Measurements from ENCODE around the gene MTREX. TPM values are rescaled to one million over a fixed set of nuclear protein-coding genes. Genes with fewer than 3 reads are reported as not detected.

MTREX gene
- total and polyA plus RNA-seq, 12 donors, result 22.8 to 87.5 (median 58.9) TPM

DNA sequence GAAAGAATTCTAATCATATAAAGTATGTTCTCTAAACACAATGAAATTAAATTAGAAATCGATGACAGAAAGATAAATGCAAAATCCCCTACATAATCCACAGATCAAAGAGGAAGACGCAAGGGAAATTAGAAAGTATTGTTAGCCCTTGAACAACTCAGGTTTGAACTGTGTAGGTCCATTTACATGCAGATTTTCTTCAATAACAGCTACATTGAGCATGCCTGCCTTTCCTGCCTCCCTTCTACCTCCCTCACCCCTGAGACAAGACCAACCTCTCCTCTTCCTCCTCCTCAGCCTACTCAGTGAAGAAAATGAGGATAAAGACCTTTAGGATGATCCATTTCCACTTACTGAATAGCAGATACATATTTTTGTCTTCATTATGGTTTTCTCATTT, 151.8 kb downstream of the MTREX start:
- Histone ChIP-seq H3K4me1 (replicated peaks in 1 of 2) (peaks cover 0 to 10% of the 10 kb centered on the region in 2 donors), H3K27me3 (no peaks in the 10 kb centered on the region), H3K9me3 (replicated peaks in 1 of 3) (no peaks in the 10 kb centered on the region), H3K4me3 (no peak overlapping the region), H3K36me3 (replicated peaks in 1 of 2) (no peaks in the 10 kb centered on the region), H3K27ac (no peak overlapping the region)
- intact Hi-C loops (cut with DNase I), result no loop called here
- DNase-seq, result no peak
- TF ChIP-seq, protein P1, sequence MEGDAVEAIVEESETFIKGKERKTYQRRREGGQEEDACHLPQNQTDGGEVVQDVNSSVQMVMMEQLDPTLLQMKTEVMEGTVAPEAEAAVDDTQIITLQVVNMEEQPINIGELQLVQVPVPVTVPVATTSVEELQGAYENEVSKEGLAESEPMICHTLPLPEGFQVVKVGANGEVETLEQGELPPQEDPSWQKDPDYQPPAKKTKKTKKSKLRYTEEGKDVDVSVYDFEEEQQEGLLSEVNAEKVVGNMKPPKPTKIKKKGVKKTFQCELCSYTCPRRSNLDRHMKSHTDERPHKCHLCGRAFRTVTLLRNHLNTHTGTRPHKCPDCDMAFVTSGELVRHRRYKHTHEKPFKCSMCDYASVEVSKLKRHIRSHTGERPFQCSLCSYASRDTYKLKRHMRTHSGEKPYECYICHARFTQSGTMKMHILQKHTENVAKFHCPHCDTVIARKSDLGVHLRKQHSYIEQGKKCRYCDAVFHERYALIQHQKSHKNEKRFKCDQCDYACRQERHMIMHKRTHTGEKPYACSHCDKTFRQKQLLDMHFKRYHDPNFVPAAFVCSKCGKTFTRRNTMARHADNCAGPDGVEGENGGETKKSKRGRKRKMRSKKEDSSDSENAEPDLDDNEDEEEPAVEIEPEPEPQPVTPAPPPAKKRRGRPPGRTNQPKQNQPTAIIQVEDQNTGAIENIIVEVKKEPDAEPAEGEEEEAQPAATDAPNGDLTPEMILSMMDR (IDR thresholded peaks at IDR 0.05), result no peak
- no peak for TF ChIP-seq POLR2A (IDR thresholded peaks at IDR 0.05)
- WGBS, 4 donors, result 84 to 100% (median 94%) methylated on average over 2 of the region's 2 CpGs

DNA sequence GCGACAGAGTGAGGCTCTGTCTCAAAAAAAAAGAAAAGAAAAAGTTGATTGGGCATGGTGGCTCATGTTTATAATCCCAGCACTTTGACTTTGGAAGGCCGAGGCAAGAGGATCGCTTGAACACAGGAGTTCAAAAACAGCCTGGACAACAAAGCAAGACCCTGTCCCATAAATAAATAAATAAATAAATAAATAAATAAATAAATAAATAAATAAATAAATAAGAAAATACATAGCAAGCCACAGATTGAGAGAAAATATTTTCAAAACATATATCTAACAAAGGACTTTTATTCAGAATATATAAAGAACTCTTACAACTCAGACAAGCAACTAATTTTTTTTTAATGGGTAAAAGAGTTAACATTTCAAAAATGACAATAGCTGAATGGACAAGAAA, 155.8 kb downstream of the MTREX start:
- WGBS, 4 donors, result 93 to 99% (median 94%) methylated on average over 3 of the region's 3 CpGs
- Histone ChIP-seq H3K36me3 (replicated peaks in 1 of 2) (no peaks in the 10 kb centered on the region), H3K9me3 (replicated peaks in 1 of 3) (no peaks in the 10 kb centered on the region), H3K4me1 (replicated peaks in 1 of 2) (peaks cover 0 to 14% of the 10 kb centered on the region in 2 donors), H3K27ac (no peak overlapping the region), H3K4me3 (no peak overlapping the region), H3K27me3 (no peaks in the 10 kb centered on the region)
- intact Hi-C loops (cut with DNase I), result no loop called here
- TF ChIP-seq POLR2A (IDR thresholded peaks at IDR 0.05), result no peak
- TF ChIP-seq, protein P1 (IDR thresholded peaks at IDR 0.05), result no peak
- DNase-seq, result no peak

DNA sequence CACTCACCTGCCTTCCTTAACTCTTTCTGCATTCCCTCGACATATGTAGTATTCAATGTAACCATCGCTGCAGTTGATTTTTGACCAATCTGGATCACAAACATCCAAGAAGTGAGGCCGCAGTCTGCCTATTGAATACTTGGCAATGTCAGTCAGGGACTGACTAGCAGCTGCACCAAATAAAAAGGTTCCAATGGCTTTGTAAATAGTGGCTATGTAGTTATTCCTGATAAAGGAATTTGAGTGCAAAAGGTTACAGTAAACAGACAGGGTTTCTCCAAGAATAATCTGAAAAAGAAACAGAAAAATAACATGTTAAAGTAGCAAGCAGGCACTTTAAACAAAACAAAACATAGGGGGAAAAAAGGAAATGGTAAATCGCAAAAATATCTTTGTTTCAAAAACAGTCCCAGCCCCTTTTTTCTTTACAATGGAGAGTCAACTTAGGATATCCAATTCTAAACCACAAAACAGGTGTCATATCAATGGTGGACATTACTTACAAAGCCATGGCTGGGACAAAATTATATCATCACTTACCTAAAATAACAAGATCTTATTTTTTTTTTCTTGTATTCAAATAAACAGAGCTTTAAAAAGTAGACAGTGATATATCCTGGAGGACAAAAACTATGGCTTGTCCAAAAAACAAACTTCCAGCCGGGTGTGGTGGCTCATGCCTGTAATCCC, 160.2 kb downstream of the MTREX start:
- Histone ChIP-seq H3K36me3 (replicated peaks in 1 of 2) (peaks cover 0 to 5% of the 10 kb centered on the region in 2 donors), H3K9me3 (replicated peaks in 1 of 3) (no peaks in the 10 kb centered on the region), H3K27ac (peak overlapping the region in 1 of 5 donors; percentile 17), H3K27me3 (no peaks in the 10 kb centered on the region), H3K4me1 (replicated peaks in 1 of 2) (peaks cover 0 to 4% of the 10 kb centered on the region in 2 donors), H3K4me3 (no peak overlapping the region)
- WGBS, 4 donors, result 71 to 78% (median 75%) methylated on average over 5 of the region's 5 CpGs
- DNase-seq, result no peak
- TF ChIP-seq, protein P1 (IDR thresholded peaks at IDR 0.05), result no peak
- no peak for TF ChIP-seq POLR2A (IDR thresholded peaks at IDR 0.05)
- intact Hi-C loops (cut with DNase I), result no loop called here

DNA sequence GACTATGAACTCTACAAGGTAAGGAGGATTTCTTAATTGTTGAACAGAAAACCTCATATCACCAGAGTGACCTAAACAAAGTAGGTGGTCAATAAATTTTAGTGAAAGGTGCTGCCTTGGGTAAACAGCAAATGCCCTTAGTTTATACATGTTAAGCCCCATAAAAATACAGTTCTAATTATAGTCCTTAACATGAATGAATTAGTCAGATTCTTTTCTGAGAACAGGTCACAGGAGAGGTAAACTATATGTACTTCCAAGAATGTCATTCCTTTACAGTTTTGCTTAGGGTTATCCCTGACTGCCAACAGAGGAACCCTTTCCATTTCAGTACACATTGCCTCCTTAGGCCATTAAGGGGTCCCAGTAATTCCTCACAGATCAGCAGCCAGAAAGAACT, 162.1 kb downstream of the MTREX start:
- no peaks in the 10 kb centered on the region for H3K27me3 ChIP-seq
- H3K4me1 ChIP-seq (replicated peaks in 1 of 2), result peaks cover 0 to 4% of the 10 kb centered on the region in 2 donors
- H3K27ac ChIP-seq, result no peak overlapping the region
- H3K4me3 ChIP-seq, result no peak overlapping the region
- H3K9me3 ChIP-seq (replicated peaks in 1 of 3), result no peaks in the 10 kb centered on the region
- DNase-seq, result no peak
- intact Hi-C loops (cut with DNase I), result no loop called here
- TF ChIP-seq, protein P1 (IDR thresholded peaks at IDR 0.05), result no peak
- no peak for TF ChIP-seq POLR2A (IDR thresholded peaks at IDR 0.05)
- H3K36me3 ChIP-seq (replicated peaks in 1 of 2), result peaks cover 0 to 5% of the 10 kb centered on the region in 2 donors

Data from adrenal gland (tissue), 12 donors.